ENCODE measurements around the gene BTBD9.
A peak's percentile ranks its signal among the peaks of the same experiment; 100 is the strongest.

Gene BTBD9

GRCh38 chr6:38495922-38496635, 143.7 kb downstream of the BTBD9 start:
- no peak overlapping the region for H2BK120ac ChIP-seq (ENCODE audit: low read depth, low read length)
- no peaks in the 10 kb centered on the region for H3K4me1 ChIP-seq (ENCODE audit: control insufficient read depth, low read depth, low read length)
- no peak overlapping the region for H3K4me2 ChIP-seq (ENCODE audit: low read length)
- no peak overlapping the region for H3K4ac ChIP-seq (ENCODE audit: low read depth, low read length)
- WGBS (ENCODE audit: extremely low coverage, insufficient coverage, low lambda C conversion rate) = no CpG with 5 or more reads among the region's 5 CpGs
- no peak overlapping the region for H4K8ac ChIP-seq (ENCODE audit: low read depth, low read length)
- DNase-seq = no peak
- no peak overlapping the region for H4K5ac ChIP-seq (ENCODE audit: low read length)
- no peak overlapping the region for H3K27ac ChIP-seq (ENCODE audit: low read depth, low read length)
- no peak overlapping the region for H3K18ac ChIP-seq (ENCODE audit: low read length)
- no peaks in the 10 kb centered on the region for H3K36me3 ChIP-seq (ENCODE audit: control insufficient read depth, insufficient read depth, low read length)
- H3K4me3 ChIP-seq (ENCODE audit: low read length) = no peak overlapping the region
- H3K27me3 ChIP-seq (ENCODE audit: insufficient read depth, low read length, poor library complexity) = no peaks in the 10 kb centered on the region
- H3K79me2 ChIP-seq (ENCODE audit: control insufficient read depth, insufficient read depth, low read length) = no peaks in the 10 kb centered on the region
- H3K23ac ChIP-seq (ENCODE audit: low read length) = no peak overlapping the region
- no peak overlapping the region for H2BK5ac ChIP-seq (ENCODE audit: low read length)
- H2AK5ac ChIP-seq (ENCODE audit: low read length) = no peak overlapping the region
- no peak overlapping the region for H3K56ac ChIP-seq (ENCODE audit: low read length)
- H3K79me1 ChIP-seq (ENCODE audit: low read length) = no peaks in the 10 kb centered on the region
- H2BK15ac ChIP-seq (replicated peaks; ENCODE audit: low read depth) = no peak overlapping the region
- H3K9ac ChIP-seq (ENCODE audit: low read length) = no peak overlapping the region

GRCh38 chr6:38495518-38495917, 144.2 kb downstream of the BTBD9 start:
- Histone ChIP-seq H2AK5ac (ENCODE audit: low read length) (no peak overlapping the region), H3K79me1 (ENCODE audit: low read length) (no peaks in the 10 kb centered on the region), H3K18ac (ENCODE audit: low read length) (no peak overlapping the region), H2BK5ac (ENCODE audit: low read length) (no peak overlapping the region), H3K27ac (ENCODE audit: low read depth, low read length) (no peak overlapping the region), H3K9ac (ENCODE audit: low read length) (no peak overlapping the region), H3K27me3 (ENCODE audit: insufficient read depth, low read length, poor library complexity) (no peaks in the 10 kb centered on the region), H3K4me1 (ENCODE audit: control insufficient read depth, low read depth, low read length) (no peaks in the 10 kb centered on the region), H3K56ac (ENCODE audit: low read length) (no peak overlapping the region), H3K23ac (ENCODE audit: low read length) (no peak overlapping the region), H3K36me3 (ENCODE audit: control insufficient read depth, insufficient read depth, low read length) (no peaks in the 10 kb centered on the region), H4K5ac (ENCODE audit: low read length) (no peak overlapping the region), H2BK120ac (ENCODE audit: low read depth, low read length) (no peak overlapping the region), H3K4ac (ENCODE audit: low read depth, low read length) (no peak overlapping the region), H3K4me3 (ENCODE audit: low read length) (no peak overlapping the region), H2BK15ac (replicated peaks; ENCODE audit: low read depth) (no peak overlapping the region), H4K8ac (ENCODE audit: low read depth, low read length) (no peak overlapping the region), H3K79me2 (ENCODE audit: control insufficient read depth, insufficient read depth, low read length) (no peaks in the 10 kb centered on the region), H3K4me2 (ENCODE audit: low read length) (no peak overlapping the region)
- DNase-seq = no peak
- no CpG with 5 or more reads among the region's 5 CpGs for WGBS (ENCODE audit: extremely low coverage, insufficient coverage, low lambda C conversion rate)

GRCh38 chr6:38493931-38494547, 145.7 kb downstream of the BTBD9 start:
- no peaks in the 10 kb centered on the region for H3K4me1 ChIP-seq (ENCODE audit: control insufficient read depth, low read depth, low read length)
- no peak overlapping the region for H3K9ac ChIP-seq (ENCODE audit: low read length)
- H4K8ac ChIP-seq (ENCODE audit: low read depth, low read length) = no peak overlapping the region
- H3K4me3 ChIP-seq (ENCODE audit: low read length) = no peak overlapping the region
- H3K23ac ChIP-seq (ENCODE audit: low read length) = no peak overlapping the region
- H3K4ac ChIP-seq (ENCODE audit: low read depth, low read length) = no peak overlapping the region
- no peak overlapping the region for H2BK120ac ChIP-seq (ENCODE audit: low read depth, low read length)
- no peak overlapping the region for H4K5ac ChIP-seq (ENCODE audit: low read length)
- DNase-seq = peak; percentile 84
- H2BK15ac ChIP-seq (replicated peaks; ENCODE audit: low read depth) = no peak overlapping the region
- H3K4me2 ChIP-seq (ENCODE audit: low read length) = no peak overlapping the region
- H3K36me3 ChIP-seq (ENCODE audit: control insufficient read depth, insufficient read depth, low read length) = no peaks in the 10 kb centered on the region
- H3K79me2 ChIP-seq (ENCODE audit: control insufficient read depth, insufficient read depth, low read length) = no peaks in the 10 kb centered on the region
- no CpG with 5 or more reads among the region's 6 CpGs for WGBS (ENCODE audit: extremely low coverage, insufficient coverage, low lambda C conversion rate)
- H3K27me3 ChIP-seq (ENCODE audit: insufficient read depth, low read length, poor library complexity) = no peaks in the 10 kb centered on the region
- H3K27ac ChIP-seq (ENCODE audit: low read depth, low read length) = no peak overlapping the region
- H3K18ac ChIP-seq (ENCODE audit: low read length) = no peak overlapping the region
- H2BK5ac ChIP-seq (ENCODE audit: low read length) = no peak overlapping the region
- no peak overlapping the region for H3K56ac ChIP-seq (ENCODE audit: low read length)
- H2AK5ac ChIP-seq (ENCODE audit: low read length) = no peak overlapping the region
- no peaks in the 10 kb centered on the region for H3K79me1 ChIP-seq (ENCODE audit: low read length)

- no peaks in the 10 kb centered on the region for H3K79me2 ChIP-seq (ENCODE audit: control insufficient read depth, insufficient read depth, low read length)
- peak overlapping the region; percentile 86 for H2BK120ac ChIP-seq (ENCODE audit: low read depth, low read length)
- peak overlapping the region; percentile 41 for H2BK5ac ChIP-seq (ENCODE audit: low read length)
- no peak overlapping the region for H3K4me3 ChIP-seq (ENCODE audit: low read length)
- H4K5ac ChIP-seq (ENCODE audit: low read length) = no peak overlapping the region
- no peak overlapping the region for H4K8ac ChIP-seq (ENCODE audit: low read depth, low read length)
- H3K4me2 ChIP-seq (ENCODE audit: low read length) = no peak overlapping the region
- H3K18ac ChIP-seq (ENCODE audit: low read length) = peak overlapping the region; percentile 76
- no peak overlapping the region for H2AK5ac ChIP-seq (ENCODE audit: low read length)
- no peaks in the 10 kb centered on the region for H3K79me1 ChIP-seq (ENCODE audit: low read length)
- no peak overlapping the region for H2BK15ac ChIP-seq (replicated peaks; ENCODE audit: low read depth)
- peak overlapping the region; percentile 59 for H3K56ac ChIP-seq (ENCODE audit: low read length)
- peak overlapping the region; percentile 36 for H3K4ac ChIP-seq (ENCODE audit: low read depth, low read length)
- no peaks in the 10 kb centered on the region for H3K4me1 ChIP-seq (ENCODE audit: control insufficient read depth, low read depth, low read length)
- DNase-seq = no peak
- no peak overlapping the region for H3K27ac ChIP-seq (ENCODE audit: low read depth, low read length)
- no CpG with 5 or more reads among the region's 2 CpGs for WGBS (ENCODE audit: extremely low coverage, insufficient coverage, low lambda C conversion rate)
- no peaks in the 10 kb centered on the region for H3K36me3 ChIP-seq (ENCODE audit: control insufficient read depth, insufficient read depth, low read length)
- H3K9ac ChIP-seq (ENCODE audit: low read length) = no peak overlapping the region
- no peak overlapping the region for H3K23ac ChIP-seq (ENCODE audit: low read length)
- no peaks in the 10 kb centered on the region for H3K27me3 ChIP-seq (ENCODE audit: insufficient read depth, low read length, poor library complexity)
Measured at GRCh38 chr6:38492031-38492430, 147.7 kb downstream of the BTBD9 start.

- H3K56ac ChIP-seq (ENCODE audit: low read length) = peak overlapping the region; percentile 37
- no peak overlapping the region for H2BK5ac ChIP-seq (ENCODE audit: low read length)
- no peak overlapping the region for H3K23ac ChIP-seq (ENCODE audit: low read length)
- H2BK15ac ChIP-seq (replicated peaks; ENCODE audit: low read depth) = no peak overlapping the region
- no peak overlapping the region for H3K9ac ChIP-seq (ENCODE audit: low read length)
- WGBS (ENCODE audit: extremely low coverage, insufficient coverage, low lambda C conversion rate) = no CpG with 5 or more reads among the region's 2 CpGs
- H2AK5ac ChIP-seq (ENCODE audit: low read length) = no peak overlapping the region
- no peak overlapping the region for H3K4me3 ChIP-seq (ENCODE audit: low read length)
- no peak overlapping the region for H4K5ac ChIP-seq (ENCODE audit: low read length)
- no peaks in the 10 kb centered on the region for H3K27me3 ChIP-seq (ENCODE audit: insufficient read depth, low read length, poor library complexity)
- no peaks in the 10 kb centered on the region for H3K4me1 ChIP-seq (ENCODE audit: control insufficient read depth, low read depth, low read length)
- H3K36me3 ChIP-seq (ENCODE audit: control insufficient read depth, insufficient read depth, low read length) = no peaks in the 10 kb centered on the region
- H3K79me2 ChIP-seq (ENCODE audit: control insufficient read depth, insufficient read depth, low read length) = no peaks in the 10 kb centered on the region
- H3K4ac ChIP-seq (ENCODE audit: low read depth, low read length) = peak overlapping the region; percentile 18
- no peak overlapping the region for H2BK120ac ChIP-seq (ENCODE audit: low read depth, low read length)
- DNase-seq = no peak
- H4K8ac ChIP-seq (ENCODE audit: low read depth, low read length) = no peak overlapping the region
- no peak overlapping the region for H3K4me2 ChIP-seq (ENCODE audit: low read length)
- H3K18ac ChIP-seq (ENCODE audit: low read length) = no peak overlapping the region
- H3K79me1 ChIP-seq (ENCODE audit: low read length) = no peaks in the 10 kb centered on the region
- no peak overlapping the region for H3K27ac ChIP-seq (ENCODE audit: low read depth, low read length)
Measured at GRCh38 chr6:38489951-38490350, 149.8 kb downstream of the BTBD9 start.
